ENCODE data around the gene JAKMIP1.

Gene JAKMIP1

GRCh38 chr4:6123976-6124375 lies 76.4 kb downstream of the JAKMIP1 start:
- no peak overlapping the region for H3K27ac ChIP-seq
- TF ChIP-seq CTCF (conservative IDR thresholded peaks at IDR 0.05; ENCODE audit: low read depth), result no peak
- ChIA-PET CTCF (no interaction called here), POLR2A (ENCODE audit: low non-redundant PET) (no interaction called here)
- no peak for DNase-seq (ENCODE audit: low spot score)

- no peak overlapping the region for H3K27ac ChIP-seq
- no peak for DNase-seq (ENCODE audit: low spot score)
- POLR2A ChIA-PET (ENCODE audit: low non-redundant PET), result no interaction called here
- CTCF ChIA-PET, result no interaction called here
- TF ChIP-seq CTCF (conservative IDR thresholded peaks at IDR 0.05; ENCODE audit: low read depth), result no peak
These were observed 76.8 kb downstream of the JAKMIP1 start for GRCh38 chr4:6123541-6123940.

GRCh38 chr4:6123116-6123515 lies 77.2 kb downstream of the JAKMIP1 start:
- H3K27ac ChIP-seq, result no peak overlapping the region
- no peak for TF ChIP-seq CTCF (conservative IDR thresholded peaks at IDR 0.05; ENCODE audit: low read depth)
- POLR2A ChIA-PET (ENCODE audit: low non-redundant PET), result no interaction called here
- CTCF ChIA-PET, result no interaction called here
- DNase-seq (ENCODE audit: low spot score), result no peak

- TF ChIP-seq CTCF (conservative IDR thresholded peaks at IDR 0.05; ENCODE audit: low read depth), result no peak
- POLR2A ChIA-PET (ENCODE audit: low non-redundant PET), result no interaction called here
- DNase-seq (ENCODE audit: low spot score), result no peak
- no peak overlapping the region for H3K27ac ChIP-seq
- CTCF ChIA-PET, result no interaction called here
These were observed 77.9 kb downstream of the JAKMIP1 start for GRCh38 chr4:6122496-6122895.

GRCh38 chr4:6121941-6122340 lies 78.4 kb downstream of the JAKMIP1 start:
- no peak for TF ChIP-seq CTCF (conservative IDR thresholded peaks at IDR 0.05; ENCODE audit: low read depth)
- DNase-seq (ENCODE audit: low spot score), result no peak
- POLR2A ChIA-PET (ENCODE audit: low non-redundant PET), result no interaction called here
- CTCF ChIA-PET, result no interaction called here
- H3K27ac ChIP-seq, result no peak overlapping the region

GRCh38 chr4:6121276-6121850 lies 79.0 kb downstream of the JAKMIP1 start:
- DNase-seq (ENCODE audit: low spot score), result no peak
- TF ChIP-seq CTCF (conservative IDR thresholded peaks at IDR 0.05; ENCODE audit: low read depth), result no peak
- ChIA-PET POLR2A (ENCODE audit: low non-redundant PET) (no interaction called here), CTCF (no interaction called here)
- H3K27ac ChIP-seq, result no peak overlapping the region

GRCh38 chr4:6120361-6120760 lies 80.0 kb downstream of the JAKMIP1 start:
- ChIA-PET CTCF (no interaction called here), POLR2A (ENCODE audit: low non-redundant PET) (no interaction called here)
- no peak for DNase-seq (ENCODE audit: low spot score)
- no peak overlapping the region for H3K27ac ChIP-seq
- TF ChIP-seq CTCF (conservative IDR thresholded peaks at IDR 0.05; ENCODE audit: low read depth), result no peak

Data from RWPE1 (cell line).